HepG2 (cell line): ENCODE results near the gene C14orf93. TPM values are rescaled to one million over a fixed set of nuclear protein-coding genes. Genes with fewer than 3 reads are reported as not detected.

Experiments used
- CCDC6 ChIP-seq: sonication (generic); formaldehyde crosslinking; IDR thresholded peaks from 2 replicates; pipeline ENCODE4 v1.8.1; 2022; ENCODE audit warnings: mild to moderate bottlenecking, missing genetic modification reagents, moderate library complexity
- GLI4 ChIP-seq: sonication (generic); formaldehyde crosslinking; IDR thresholded peaks from 2 replicates; pipeline ENCODE4 v1.5.1; 2020; ENCODE audit warnings: missing genetic modification reagents, mild to moderate bottlenecking, moderate library complexity, borderline replicate concordance
- HMG20B ChIP-seq: conservative IDR thresholded peaks from 2 replicates; pipeline ENCODE4 v1.6.1; 2016; ENCODE audit warnings: missing genetic modification reagents, missing compliant biosample characterization
- HOXA7 ChIP-seq: sonication (generic); formaldehyde crosslinking; IDR thresholded peaks from 2 replicates; pipeline ENCODE4 v1.8.1; 2022; ENCODE audit warnings: mild to moderate bottlenecking, missing genetic modification reagents, moderate library complexity
- ISX ChIP-seq: sonication (generic); formaldehyde crosslinking; conservative IDR thresholded peaks from 2 replicates; pipeline ENCODE4 v1.5.0; 2020; ENCODE audit warnings: missing genetic modification reagents
- LCORL ChIP-seq, 2 experiments: fragments of 450-650 bp in 1 of 2; sonication (generic) in 1 of 2; formaldehyde crosslinking in 1 of 2; IDR thresholded peaks; 2 replicates each; pipeline versions ENCODE4 v1.5.0 to v1.6.1; 2017 to 2020; ENCODE audit warnings: antibody characterized with exemption in 1 of 2, missing genetic modification reagents in 1 of 2
- MIER3 ChIP-seq: IDR thresholded peaks from 2 replicates; pipeline ENCODE4 v1.6.1; 2016; ENCODE audit warnings: missing compliant biosample characterization, borderline replicate concordance
- NONO ChIP-seq, 2 experiments: fragments of 450-650 bp in 1 of 2; sonication (generic) in 1 of 2; formaldehyde crosslinking in 1 of 2; IDR thresholded peaks in 1 of 2; conservative IDR thresholded peaks in 1 of 2; 2 replicates each; pipeline versions ENCODE4 v1.6.1 to v1.8.0; 2017 to 2022; ENCODE audit warnings: mild to moderate bottlenecking in 1 of 2, missing genetic modification reagents in 1 of 2, moderate library complexity in 1 of 2
- RELA ChIP-seq: sonication (generic); formaldehyde crosslinking; IDR thresholded peaks from 2 replicates; pipeline ENCODE4 v1.4.0; 2020; ENCODE audit warnings: missing genetic modification reagents
- RFX1 ChIP-seq: fragments of 450-650 bp; IDR thresholded peaks from 2 replicates; pipeline ENCODE4 v1.6.1; 2017
- TEAD2 ChIP-seq: sonication (generic); formaldehyde crosslinking; IDR thresholded peaks from 2 replicates; pipeline ENCODE4 v1.9.0; 2021; ENCODE audit warnings: missing genetic modification reagents
- THAP11 ChIP-seq: IDR thresholded peaks from 2 replicates; pipeline ENCODE4 v1.6.1; 2016; ENCODE audit warnings: missing biosample characterization, missing genetic modification reagents
- ZFP36L2 ChIP-seq: sonication (generic); formaldehyde crosslinking; IDR thresholded peaks from 2 replicates; pipeline ENCODE4 v1.4.0; 2020; ENCODE audit warnings: missing genetic modification reagents
- ZNF101 ChIP-seq: sonication (generic); formaldehyde crosslinking; IDR thresholded peaks from 2 replicates; pipeline ENCODE4 v1.4.0; 2020; ENCODE audit warnings: mild to moderate bottlenecking, low read depth, missing genetic modification reagents, borderline replicate concordance
- ZNF549 ChIP-seq: sonication (generic); formaldehyde crosslinking; IDR thresholded peaks from 2 replicates; pipeline ENCODE4 v1.5.0; 2020; ENCODE audit warnings: missing genetic modification reagents
- ZNF562 ChIP-seq: sonication (generic); formaldehyde crosslinking; IDR thresholded peaks from 2 replicates; pipeline ENCODE4 v1.8.0; 2022; ENCODE audit warnings: missing genetic modification reagents, borderline replicate concordance
- ZNF678 ChIP-seq: sonication (generic); formaldehyde crosslinking; IDR thresholded peaks from 2 replicates; pipeline ENCODE4 v1.4.0; 2020; ENCODE audit warnings: mild to moderate bottlenecking, missing genetic modification reagents
- ZNF83 ChIP-seq: sonication (generic); formaldehyde crosslinking; IDR thresholded peaks from 2 replicates; pipeline ENCODE4 v1.4.0; 2020; ENCODE audit warnings: missing genetic modification reagents, mild to moderate bottlenecking, borderline replicate concordance
- ZNF878 ChIP-seq: sonication (generic); formaldehyde crosslinking; IDR thresholded peaks from 2 replicates; pipeline ENCODE4 v1.8.1; 2023; ENCODE audit warnings: mild to moderate bottlenecking, missing genetic modification reagents, moderate library complexity
- polyA plus RNA-seq, 8 experiments: library from polyadenylated mRNA; depleted of rRNA in 3 of 8; stranded (reverse) in 7 of 8; unstranded in 1 of 8; fragments of >200 nt; fragmentation: Illumina TruSeq in 4 of 8; extraction: Trizol in 4 of 8; gene quantifications; 2 replicates each; pipeline versions ENCODE4 v1.2.1 to v1.2.3, GENCODE V29; 2011 to 2016; ENCODE audit warnings: low read depth in 4 of 8, missing spikeins in 1 of 8, mixed read lengths in 1 of 8; ENCODE audit not compliant: insufficient read depth in 1 of 8
- total RNA-seq, 5 experiments: library from RNA; depleted of rRNA; stranded (reverse); fragments of >200 nt; fragmentation: Illumina TruSeq; extraction: Trizol; gene quantifications; 2 replicates each; pipeline ENCODE4 v1.2.3, GENCODE V29; 2016; ENCODE audit warnings: low read depth in 1 of 5
- TF ChIP-seq, protein P1 (sequence below): sonication (generic); formaldehyde crosslinking; IDR thresholded peaks from 2 replicates; pipeline ENCODE4 v1.4.0; 2020; ENCODE audit warnings: missing genetic modification reagents, borderline replicate concordance
- TF ChIP-seq, protein P2 (sequence below): sonication (generic); formaldehyde crosslinking; IDR thresholded peaks from 2 replicates; pipeline ENCODE4 v1.4.0; 2020; ENCODE audit warnings: missing genetic modification reagents
- TF ChIP-seq, protein P3 (sequence below): sonication (generic); formaldehyde crosslinking; IDR thresholded peaks from 2 replicates; pipeline ENCODE4 v1.5.0; 2020; ENCODE audit warnings: missing genetic modification reagents

The C14orf93 gene
- total and polyA plus RNA-seq, 2 of the 13 experiments (the other 11 are each of a cell fraction or from before 2014, with no cell fraction given) = 11.4 to 22.5 TPM

DNA sequence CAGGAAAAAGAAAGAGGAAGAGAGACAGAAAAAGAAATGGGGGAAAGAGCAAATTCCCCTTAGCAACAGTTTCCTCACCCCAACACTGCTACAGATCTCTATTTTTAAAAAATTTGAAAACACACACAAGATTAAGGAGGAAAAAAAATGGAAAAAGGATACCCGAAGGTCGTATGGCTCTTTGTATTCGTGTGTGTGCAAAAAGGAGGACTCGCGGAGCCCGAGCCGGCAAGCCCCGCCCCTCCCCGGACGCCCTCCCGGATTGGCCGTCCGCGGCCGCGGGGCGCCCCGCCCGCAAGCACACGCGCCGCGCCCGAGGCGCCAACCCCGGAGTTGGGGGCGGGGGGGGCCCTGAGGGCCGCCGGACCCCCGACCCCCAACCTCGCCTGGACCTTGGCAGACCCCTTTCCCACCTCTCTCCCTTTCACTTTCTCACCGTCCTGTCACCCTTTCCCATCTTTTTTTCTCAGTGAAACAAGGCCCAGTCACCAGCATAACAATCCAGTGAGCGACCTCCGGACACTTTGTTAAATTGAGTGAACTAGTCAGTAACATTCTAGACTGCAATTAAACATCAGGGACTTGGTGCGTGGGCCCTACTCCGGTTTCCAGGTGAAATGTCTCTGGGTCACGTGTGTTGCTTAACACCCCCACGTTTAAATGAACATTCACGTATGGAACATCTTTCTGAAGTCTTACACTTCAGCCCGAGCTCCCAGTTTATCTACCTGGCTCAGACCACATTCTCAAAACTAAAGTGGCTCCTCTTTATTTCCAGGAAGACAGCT is at the start of gene C14orf93 (continued):
- TF ChIP-seq CCDC6 (peak; percentile 75; the same call in 1 of the 2 replicates), ZNF83 (CRISPR knock-in tag) (no peak), HMG20B (no peak), HOXA7 (CRISPR knock-in tag) (no peak), TEAD2 (CRISPR knock-in tag) (no peak), ZNF878 (no peak), GLI4 (CRISPR knock-in tag) (peak; percentile 28; the same call in 1 of the 2 replicates), THAP11 (CRISPR knock-in tag) (peak; percentile 48; the same call in 1 of the 2 replicates), LCORL (IDR thresholded peaks at IDR 0.05) (no peak), LCORL (CRISPR knock-in tag; IDR thresholded peaks at IDR 0.05) (peak; percentile 57; the same call in 1 of the 2 replicates), MIER3 (CRISPR knock-in tag) (no peak), RFX1 (no peak), ISX (no peak), ZNF101 (no peak; the same call in 1 of the 2 replicates), RELA (CRISPR knock-in tag) (0 out of 2 replicates have a peak, but pooled peaks have one; percentile 34), ZNF678 (CRISPR knock-in tag) (peak; percentile 51; the same call in 1 of the 2 replicates), ZNF562 (CRISPR knock-in tag) (no peak), ZNF549 (CRISPR knock-in tag) (no peak), NONO (IDR thresholded peaks at IDR 0.05) (no peak), NONO (CRISPR knock-in tag; conservative IDR thresholded peaks at IDR 0.05) (no peak), ZFP36L2 (CRISPR knock-in tag) (no peak)
- TF ChIP-seq, protein P1, sequence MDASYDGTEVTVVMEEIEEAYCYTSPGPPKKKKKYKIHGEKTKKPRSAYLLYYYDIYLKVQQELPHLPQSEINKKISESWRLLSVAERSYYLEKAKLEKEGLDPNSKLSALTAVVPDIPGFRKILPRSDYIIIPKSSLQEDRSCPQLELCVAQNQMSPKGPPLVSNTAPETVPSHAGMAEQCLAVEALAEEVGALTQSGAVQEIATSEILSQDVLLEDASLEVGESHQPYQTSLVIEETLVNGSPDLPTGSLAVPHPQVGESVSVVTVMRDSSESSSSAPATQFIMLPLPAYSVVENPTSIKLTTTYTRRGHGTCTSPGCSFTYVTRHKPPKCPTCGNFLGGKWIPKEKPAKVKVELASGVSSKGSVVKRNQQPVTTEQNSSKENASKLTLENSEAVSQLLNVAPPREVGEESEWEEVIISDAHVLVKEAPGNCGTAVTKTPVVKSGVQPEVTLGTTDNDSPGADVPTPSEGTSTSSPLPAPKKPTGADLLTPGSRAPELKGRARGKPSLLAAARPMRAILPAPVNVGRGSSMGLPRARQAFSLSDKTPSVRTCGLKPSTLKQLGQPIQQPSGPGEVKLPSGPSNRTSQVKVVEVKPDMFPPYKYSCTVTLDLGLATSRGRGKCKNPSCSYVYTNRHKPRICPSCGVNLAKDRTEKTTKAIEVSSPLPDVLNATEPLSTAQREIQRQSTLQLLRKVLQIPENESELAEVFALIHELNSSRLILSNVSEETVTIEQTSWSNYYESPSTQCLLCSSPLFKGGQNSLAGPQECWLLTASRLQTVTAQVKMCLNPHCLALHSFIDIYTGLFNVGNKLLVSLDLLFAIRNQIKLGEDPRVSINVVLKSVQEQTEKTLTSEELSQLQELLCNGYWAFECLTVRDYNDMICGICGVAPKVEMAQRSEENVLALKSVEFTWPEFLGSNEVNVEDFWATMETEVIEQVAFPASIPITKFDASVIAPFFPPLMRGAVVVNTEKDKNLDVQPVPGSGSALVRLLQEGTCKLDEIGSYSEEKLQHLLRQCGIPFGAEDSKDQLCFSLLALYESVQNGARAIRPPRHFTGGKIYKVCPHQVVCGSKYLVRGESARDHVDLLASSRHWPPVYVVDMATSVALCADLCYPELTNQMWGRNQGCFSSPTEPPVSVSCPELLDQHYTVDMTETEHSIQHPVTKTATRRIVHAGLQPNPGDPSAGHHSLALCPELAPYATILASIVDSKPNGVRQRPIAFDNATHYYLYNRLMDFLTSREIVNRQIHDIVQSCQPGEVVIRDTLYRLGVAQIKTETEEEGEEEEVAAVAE = no peak; the same call in 1 of the 2 replicates
- TF ChIP-seq, protein P2, sequence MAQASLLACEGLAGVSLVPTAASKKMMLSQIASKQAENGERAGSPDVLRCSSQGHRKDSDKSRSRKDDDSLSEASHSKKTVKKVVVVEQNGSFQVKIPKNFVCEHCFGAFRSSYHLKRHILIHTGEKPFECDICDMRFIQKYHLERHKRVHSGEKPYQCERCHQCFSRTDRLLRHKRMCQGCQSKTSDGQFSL (CRISPR knock-in tag) = peak; percentile 85
- TF ChIP-seq, protein P3, sequence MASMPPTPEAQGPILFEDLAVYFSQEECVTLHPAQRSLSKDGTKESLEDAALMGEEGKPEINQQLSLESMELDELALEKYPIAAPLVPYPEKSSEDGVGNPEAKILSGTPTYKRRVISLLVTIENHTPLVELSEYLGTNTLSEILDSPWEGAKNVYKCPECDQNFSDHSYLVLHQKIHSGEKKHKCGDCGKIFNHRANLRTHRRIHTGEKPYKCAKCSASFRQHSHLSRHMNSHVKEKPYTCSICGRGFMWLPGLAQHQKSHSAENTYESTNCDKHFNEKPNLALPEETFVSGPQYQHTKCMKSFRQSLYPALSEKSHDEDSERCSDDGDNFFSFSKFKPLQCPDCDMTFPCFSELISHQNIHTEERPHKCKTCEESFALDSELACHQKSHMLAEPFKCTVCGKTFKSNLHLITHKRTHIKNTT (CRISPR knock-in tag) = no peak
